ENCODE data around the gene KIAA0825.

KIAA0825 gene

DNA sequence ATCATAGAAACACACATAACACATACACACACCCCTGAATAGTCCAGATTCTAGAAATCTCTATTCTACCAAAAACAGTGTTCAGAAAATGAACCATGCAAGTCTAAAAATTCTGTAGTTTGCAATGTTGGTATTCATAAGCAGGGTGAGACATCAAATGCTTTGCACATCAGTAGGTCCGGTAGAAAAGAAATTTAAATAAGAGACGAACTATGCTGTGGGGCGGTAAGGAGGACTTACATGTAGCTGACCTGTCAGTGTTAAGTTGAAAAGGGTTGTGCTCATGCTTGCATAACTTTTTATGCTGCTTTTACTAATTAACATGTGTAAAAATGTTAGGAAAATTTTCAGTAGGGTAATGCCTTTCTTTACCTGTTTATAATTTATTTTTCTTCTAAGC is 409.1 kb downstream of the KIAA0825 start:
- TF ChIP-seq, protein P1, sequence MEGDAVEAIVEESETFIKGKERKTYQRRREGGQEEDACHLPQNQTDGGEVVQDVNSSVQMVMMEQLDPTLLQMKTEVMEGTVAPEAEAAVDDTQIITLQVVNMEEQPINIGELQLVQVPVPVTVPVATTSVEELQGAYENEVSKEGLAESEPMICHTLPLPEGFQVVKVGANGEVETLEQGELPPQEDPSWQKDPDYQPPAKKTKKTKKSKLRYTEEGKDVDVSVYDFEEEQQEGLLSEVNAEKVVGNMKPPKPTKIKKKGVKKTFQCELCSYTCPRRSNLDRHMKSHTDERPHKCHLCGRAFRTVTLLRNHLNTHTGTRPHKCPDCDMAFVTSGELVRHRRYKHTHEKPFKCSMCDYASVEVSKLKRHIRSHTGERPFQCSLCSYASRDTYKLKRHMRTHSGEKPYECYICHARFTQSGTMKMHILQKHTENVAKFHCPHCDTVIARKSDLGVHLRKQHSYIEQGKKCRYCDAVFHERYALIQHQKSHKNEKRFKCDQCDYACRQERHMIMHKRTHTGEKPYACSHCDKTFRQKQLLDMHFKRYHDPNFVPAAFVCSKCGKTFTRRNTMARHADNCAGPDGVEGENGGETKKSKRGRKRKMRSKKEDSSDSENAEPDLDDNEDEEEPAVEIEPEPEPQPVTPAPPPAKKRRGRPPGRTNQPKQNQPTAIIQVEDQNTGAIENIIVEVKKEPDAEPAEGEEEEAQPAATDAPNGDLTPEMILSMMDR (IDR thresholded peaks at IDR 0.05; ENCODE audit: borderline replicate concordance, control extremely low read depth, extremely low read depth, insufficient read depth, missing control alignments): no peak
- DNase-seq (ENCODE audit: low spot score): no peak
- in situ Hi-C loops (cut with MboI; ENCODE audit: low sequenced_read_pairs, unreplicated experiment): no loop called here

- TF ChIP-seq, protein P1 (IDR thresholded peaks at IDR 0.05; ENCODE audit: borderline replicate concordance, control extremely low read depth, extremely low read depth, insufficient read depth, missing control alignments): no peak
- in situ Hi-C loops (cut with MboI; ENCODE audit: low sequenced_read_pairs, unreplicated experiment): no loop called here
- no peak for DNase-seq (ENCODE audit: low spot score)
Measured at GRCh38 chr5:94199566-94199965, 418.8 kb downstream of the KIAA0825 start.

GRCh38 chr5:94197970-94198369 is 420.4 kb downstream of the KIAA0825 start:
- in situ Hi-C loops (cut with MboI; ENCODE audit: low sequenced_read_pairs, unreplicated experiment): no loop called here
- no peak for DNase-seq (ENCODE audit: low spot score)
- TF ChIP-seq, protein P1 (IDR thresholded peaks at IDR 0.05; ENCODE audit: borderline replicate concordance, control extremely low read depth, extremely low read depth, insufficient read depth, missing control alignments): no peak

- DNase-seq (ENCODE audit: low spot score): no peak
- TF ChIP-seq, protein P1 (IDR thresholded peaks at IDR 0.05; ENCODE audit: borderline replicate concordance, control extremely low read depth, extremely low read depth, insufficient read depth, missing control alignments): no peak
- in situ Hi-C loops (cut with MboI; ENCODE audit: low sequenced_read_pairs, unreplicated experiment): no loop called here
Measured at GRCh38 chr5:94196953-94197352, 421.5 kb downstream of the KIAA0825 start.

DNA sequence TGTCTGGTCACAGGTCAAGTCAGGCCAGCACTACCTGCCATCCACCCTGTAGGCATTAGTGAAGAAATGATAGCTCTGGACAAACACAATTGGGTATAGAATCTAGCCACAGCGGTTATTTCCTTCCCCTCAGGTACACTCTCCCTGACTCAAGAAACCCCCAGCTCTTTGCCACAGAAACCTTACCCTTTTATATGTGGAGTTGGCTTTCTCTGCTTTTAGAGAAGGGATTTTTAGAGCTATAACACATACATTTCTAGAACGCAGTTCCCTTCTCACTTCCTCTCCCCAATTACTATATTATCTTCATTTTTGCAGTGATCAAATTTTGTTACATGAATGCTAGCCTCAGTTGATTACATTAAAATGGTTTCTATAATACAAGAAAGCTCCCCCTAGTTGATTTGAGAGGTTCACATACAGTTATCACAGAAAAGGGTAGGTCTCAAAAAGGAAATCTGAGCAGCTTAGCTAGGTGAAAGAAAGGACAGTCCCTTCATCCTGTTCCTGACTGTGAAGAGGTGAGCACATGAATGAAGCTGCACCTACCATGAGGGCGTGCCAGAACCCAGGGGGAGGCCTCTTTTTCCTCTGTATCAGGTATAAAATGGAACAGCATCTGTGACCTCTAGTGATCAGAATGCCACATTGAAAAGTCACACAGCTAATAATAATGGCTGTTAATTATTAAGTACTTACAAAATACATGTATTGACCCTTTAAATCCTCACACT is 425.6 kb downstream of the KIAA0825 start:
- in situ Hi-C loops (cut with MboI; ENCODE audit: low sequenced_read_pairs, unreplicated experiment): no loop called here
- peak; percentile 12 for DNase-seq (ENCODE audit: low spot score)
- TF ChIP-seq, protein P1 (IDR thresholded peaks at IDR 0.05; ENCODE audit: borderline replicate concordance, control extremely low read depth, extremely low read depth, insufficient read depth, missing control alignments): no peak

GRCh38 chr5:94191604-94192003 is 426.8 kb downstream of the KIAA0825 start:
- in situ Hi-C loops (cut with MboI; ENCODE audit: low sequenced_read_pairs, unreplicated experiment): no loop called here
- DNase-seq (ENCODE audit: low spot score): no peak
- TF ChIP-seq, protein P1 (IDR thresholded peaks at IDR 0.05; ENCODE audit: borderline replicate concordance, control extremely low read depth, extremely low read depth, insufficient read depth, missing control alignments): no peak
